ENCODE data around the gene MED1.
A peak's percentile ranks its signal among the peaks of the same experiment; 100 is the strongest.

Gene MED1

GRCh38 chr17:39401412-39402243 lies 49.4 kb downstream of the MED1 start, which contains the start of gene FBXL20:
Gene FBXL20 (minus strand): TSS chr17:39401626. CDS start chr17:39401402, 224 bp downstream.
- FAIRE-seq (no peak), DNase-seq (ENCODE audit: insufficient read length, low spot score) (peak; percentile 80)
- TF ChIP-seq, protein P1, sequence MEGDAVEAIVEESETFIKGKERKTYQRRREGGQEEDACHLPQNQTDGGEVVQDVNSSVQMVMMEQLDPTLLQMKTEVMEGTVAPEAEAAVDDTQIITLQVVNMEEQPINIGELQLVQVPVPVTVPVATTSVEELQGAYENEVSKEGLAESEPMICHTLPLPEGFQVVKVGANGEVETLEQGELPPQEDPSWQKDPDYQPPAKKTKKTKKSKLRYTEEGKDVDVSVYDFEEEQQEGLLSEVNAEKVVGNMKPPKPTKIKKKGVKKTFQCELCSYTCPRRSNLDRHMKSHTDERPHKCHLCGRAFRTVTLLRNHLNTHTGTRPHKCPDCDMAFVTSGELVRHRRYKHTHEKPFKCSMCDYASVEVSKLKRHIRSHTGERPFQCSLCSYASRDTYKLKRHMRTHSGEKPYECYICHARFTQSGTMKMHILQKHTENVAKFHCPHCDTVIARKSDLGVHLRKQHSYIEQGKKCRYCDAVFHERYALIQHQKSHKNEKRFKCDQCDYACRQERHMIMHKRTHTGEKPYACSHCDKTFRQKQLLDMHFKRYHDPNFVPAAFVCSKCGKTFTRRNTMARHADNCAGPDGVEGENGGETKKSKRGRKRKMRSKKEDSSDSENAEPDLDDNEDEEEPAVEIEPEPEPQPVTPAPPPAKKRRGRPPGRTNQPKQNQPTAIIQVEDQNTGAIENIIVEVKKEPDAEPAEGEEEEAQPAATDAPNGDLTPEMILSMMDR (IDR thresholded peaks at IDR 0.05; ENCODE audit: insufficient read depth, missing control alignments) = no peak

GRCh38 chr17:39400547-39401411 lies 50.3 kb downstream of the MED1 start:
- FAIRE-seq = no peak
- DNase-seq (ENCODE audit: insufficient read length, low spot score) = no peak

DNA sequence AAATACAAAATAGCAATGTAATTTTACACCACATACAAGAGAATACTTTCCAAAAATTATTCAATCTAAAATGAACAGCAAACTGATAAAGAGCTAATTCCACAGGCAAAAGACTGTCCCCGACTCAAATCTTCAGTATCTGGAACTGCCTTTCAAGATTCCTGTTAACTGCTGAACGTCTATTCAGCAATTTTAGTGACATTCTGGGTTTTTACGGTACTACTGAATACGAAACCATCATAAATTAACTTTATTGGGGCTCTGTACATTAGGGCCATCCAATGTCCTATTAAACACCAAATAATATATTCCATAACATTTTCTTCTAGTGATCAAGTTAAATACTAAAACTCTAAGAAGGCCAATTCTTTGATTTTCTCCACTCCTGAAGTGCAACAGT lies 51.3 kb downstream of the MED1 start:
- TF ChIP-seq, protein P1 (IDR thresholded peaks at IDR 0.05; ENCODE audit: insufficient read depth, missing control alignments) = no peak
- FAIRE-seq (no peak), DNase-seq (ENCODE audit: insufficient read length, low spot score) (no peak)

More at GRCh38 chr17:39400547-39401411, 50.3 kb downstream of the MED1 start:
- TF ChIP-seq, protein P1 (IDR thresholded peaks at IDR 0.05; ENCODE audit: insufficient read depth, missing control alignments) = no peak

- FAIRE-seq (no peak), DNase-seq (ENCODE audit: insufficient read length, low spot score) (no peak)
- TF ChIP-seq, protein P1 (IDR thresholded peaks at IDR 0.05; ENCODE audit: insufficient read depth, missing control alignments) = peak; percentile 44
Observed at GRCh38 chr17:39393736-39394135, 57.3 kb downstream of the MED1 start.

- FAIRE-seq (no peak), DNase-seq (ENCODE audit: insufficient read length, low spot score) (no peak)
- TF ChIP-seq, protein P1 (IDR thresholded peaks at IDR 0.05; ENCODE audit: insufficient read depth, missing control alignments) = no peak
Observed at GRCh38 chr17:39391448-39391847, 59.6 kb downstream of the MED1 start.

DNA sequence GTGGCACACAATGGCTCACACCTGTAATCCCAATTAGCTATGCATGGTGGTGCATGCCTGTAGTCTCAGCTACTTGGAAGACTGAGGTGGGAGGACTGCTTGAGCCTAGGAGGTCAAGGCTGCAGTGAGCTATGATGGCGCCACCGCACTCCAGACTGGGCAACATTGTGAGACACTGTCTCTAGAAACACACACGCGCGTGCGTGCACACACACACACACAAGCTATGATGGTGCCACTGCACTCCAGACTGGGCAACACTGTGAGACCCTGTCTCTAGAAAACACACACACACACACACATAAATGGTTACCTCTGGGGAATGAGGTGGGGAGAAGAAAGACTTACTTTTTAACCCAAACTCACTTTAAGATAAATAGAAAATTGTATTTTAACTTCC lies 66.0 kb downstream of the MED1 start:
- DNase-seq (ENCODE audit: insufficient read length, low spot score) = no peak
- TF ChIP-seq, protein P1 (IDR thresholded peaks at IDR 0.05; ENCODE audit: insufficient read depth, missing control alignments) = no peak
- no peak for FAIRE-seq
